T-cell (primary cell): Measurements from ENCODE around the gene CCDC88C. TPM values are rescaled to one million over a fixed set of nuclear protein-coding genes. Genes with fewer than 3 reads are reported as not detected.

ENCODE experiments used
- ATAC-seq, 4 experiments: fragments of 200-7000 bp in 3 of 4; fragments of 150-1000 bp in 1 of 4; cut with Tn5 transposase; replicated peaks in 1 of 4; 1 replicate in 3 of 4; 2 replicates in 1 of 4; pipeline ENCODE4 v1.10.0; 2021; ENCODE audit warnings: moderate library complexity in 3 of 4, mild to moderate bottlenecking in 2 of 4, moderate number of reproducible peaks in 1 of 4
- CTCF ChIA-PET, 2 donors: fragments of 300-600 bp; sonication (Branson Sonifier 250); formaldehyde crosslinking; loops; one replicate each; lab custom pipeline; 2022; ENCODE audit warnings: antibody characterized with exemption in 2 of 2; lab: Charles Lee
- POLR2A ChIA-PET, 2 donors: fragments of 300-600 bp; sonication (Branson Sonifier 250); formaldehyde crosslinking; loops; one replicate each; lab custom pipeline; 2022; ENCODE audit warnings: antibody characterized with exemption in 2 of 2; lab: Charles Lee
- DNase-seq, 35 experiments: peaks; one replicate each; pipeline versions ENCODE4 v3.0.0 to v3.0.0-alpha.2; 2013 to 2023
- H3K27ac ChIP-seq: one replicate; pipeline ENCODE4 v1.5.1; 2013; ENCODE audit warnings: low read length
- H3K27me3 ChIP-seq, 2 experiments: replicated peaks in 1 of 2; 1 replicate in 1 of 2; 2 replicates in 1 of 2; pipeline versions ENCODE4 v1.6.1 to v1.7.0; 2013; ENCODE audit warnings: low read length in 1 of 2, mixed read lengths in 1 of 2; ENCODE audit not compliant: control insufficient read depth in 2 of 2, insufficient read depth in 2 of 2; ENCODE audit errors: extremely low read depth in 1 of 2
- H3K36me3 ChIP-seq, 2 donors: 1 replicate in 1 of 2; 2 replicates in 1 of 2; pipeline versions ENCODE4 v1.6.1 to v1.7.0; 2013; ENCODE audit warnings: low read length in 1 of 2; ENCODE audit not compliant: control insufficient read depth in 2 of 2, insufficient read depth in 1 of 2; ENCODE audit errors: extremely low read depth in 1 of 2
- H3K4me1 ChIP-seq, 2 experiments: 1 replicate in 1 of 2; 2 replicates in 1 of 2; pipeline versions ENCODE4 v1.6.1 to v1.7.0; 2013; ENCODE audit warnings: low read length in 2 of 2, mixed read lengths in 1 of 2; ENCODE audit not compliant: insufficient read depth in 2 of 2, control insufficient read depth in 1 of 2; ENCODE audit errors: extremely low read depth in 1 of 2
- H3K4me3 ChIP-seq, 2 donors: 1 replicate in 1 of 2; 2 replicates in 1 of 2; pipeline versions ENCODE4 v1.5.1 to v1.7.0; 2013; ENCODE audit warnings: mild to moderate bottlenecking in 2 of 2, low read length in 1 of 2, moderate library complexity in 1 of 2; ENCODE audit not compliant: control insufficient read depth in 1 of 2; ENCODE audit errors: extremely low read depth in 1 of 2
- H3K9me3 ChIP-seq: 2 replicates; pipeline ENCODE4 v1.7.0; 2013
- H3K27ac Mint-ChIP-seq, 2 donors: one replicate each; pipeline ENCODE4 v1.8.0; 2020 to 2021; ENCODE audit warnings: mild to moderate bottlenecking in 2 of 2, mixed read lengths in 2 of 2
- H3K27me3 Mint-ChIP-seq, 2 donors: one replicate each; pipeline ENCODE4 v1.8.0; 2021 to 2022; ENCODE audit warnings: mixed read lengths in 2 of 2
- H3K36me3 Mint-ChIP-seq: one replicate; pipeline ENCODE4 v1.8.0; 2021; ENCODE audit warnings: mixed read lengths
- H3K4me1 Mint-ChIP-seq, 3 donors: one replicate each; pipeline ENCODE4 v1.8.0; 2020 to 2022; ENCODE audit warnings: mixed read lengths in 3 of 3, mild to moderate bottlenecking in 1 of 3
- H3K4me3 Mint-ChIP-seq, 3 donors: one replicate each; pipeline ENCODE4 v1.8.0; 2020 to 2022; ENCODE audit warnings: mild to moderate bottlenecking in 3 of 3, mixed read lengths in 3 of 3, moderate library complexity in 3 of 3
- H3K9me3 Mint-ChIP-seq, 3 donors: one replicate each; pipeline ENCODE4 v1.8.0; 2020 to 2022; ENCODE audit warnings: mixed read lengths in 3 of 3
- WGBS: methylation state at CpG from one replicate; pipeline ENCODE4 v1.1.5; 2013; ENCODE audit warnings: missing lambda C conversion rate; ENCODE audit not compliant: insufficient coverage; 5-methylcytosine and 5-hydroxymethylcytosine counted together
- total RNA-seq, 35 experiments: library from RNA in 6 of 35; stranded (reverse) in 6 of 35; fragments of 120-200 nt in 1 of 35; gene quantifications; one replicate each; pipeline versions ENCODE4 v1.2.1 to v1.2.4 and lab custom pipeline; 2013 to 2026

Gene CCDC88C
- total RNA-seq, 5 donors from 2014 or later (not counting 1 experiment from before 2014, with no cell fraction given): 260 to 368 (median 275) TPM

GRCh38 chr14:91377700-91378652 lies 39.6 kb downstream of the CCDC88C start:
- POLR2A ChIA-PET: no interaction called here
- Histone ChIP-seq H3K36me3 (peaks cover 4 to 57% of the 10 kb centered on the region in 2 donors), H3K27me3 (no peaks in the 10 kb centered on the region), H3K27ac (peak overlapping the region; percentile 87), H3K4me1 (peaks cover 47 to 98% of the 10 kb centered on the region in 2 experiments), H3K4me3 (peak overlapping the region in 1 of 2 donors; percentile 11), H3K9me3 (no peaks in the 10 kb centered on the region)
- no peaks in the 10 kb centered on the region for H3K9me3 Mint-ChIP-seq
- WGBS: 27% methylated on average over 7 of the region's 15 CpGs
- no peak for ATAC-seq
- H3K36me3 Mint-ChIP-seq: peaks cover 11% of the 10 kb centered on the region
- no peaks in the 10 kb centered on the region for H3K27me3 Mint-ChIP-seq
- peak in 1 of 35 experiments; percentile 57 for DNase-seq
- peak overlapping the region; percentile 35 to 84 (median 59) for H3K4me3 Mint-ChIP-seq
- peak overlapping the region; percentile 92 to 95 for H3K27ac Mint-ChIP-seq
- H3K4me1 Mint-ChIP-seq: peaks cover 99 to 100% (median 100%) of the 10 kb centered on the region in 3 donors
- CTCF ChIA-PET: interaction anchor here in 1 of 2 donors (1.0 to 1.8 kb wide), 2 partner anchors 21 to 28 kb away, joined by 3 to 5 read pairs; no protein-coding TSS in a partner anchor

DNA sequence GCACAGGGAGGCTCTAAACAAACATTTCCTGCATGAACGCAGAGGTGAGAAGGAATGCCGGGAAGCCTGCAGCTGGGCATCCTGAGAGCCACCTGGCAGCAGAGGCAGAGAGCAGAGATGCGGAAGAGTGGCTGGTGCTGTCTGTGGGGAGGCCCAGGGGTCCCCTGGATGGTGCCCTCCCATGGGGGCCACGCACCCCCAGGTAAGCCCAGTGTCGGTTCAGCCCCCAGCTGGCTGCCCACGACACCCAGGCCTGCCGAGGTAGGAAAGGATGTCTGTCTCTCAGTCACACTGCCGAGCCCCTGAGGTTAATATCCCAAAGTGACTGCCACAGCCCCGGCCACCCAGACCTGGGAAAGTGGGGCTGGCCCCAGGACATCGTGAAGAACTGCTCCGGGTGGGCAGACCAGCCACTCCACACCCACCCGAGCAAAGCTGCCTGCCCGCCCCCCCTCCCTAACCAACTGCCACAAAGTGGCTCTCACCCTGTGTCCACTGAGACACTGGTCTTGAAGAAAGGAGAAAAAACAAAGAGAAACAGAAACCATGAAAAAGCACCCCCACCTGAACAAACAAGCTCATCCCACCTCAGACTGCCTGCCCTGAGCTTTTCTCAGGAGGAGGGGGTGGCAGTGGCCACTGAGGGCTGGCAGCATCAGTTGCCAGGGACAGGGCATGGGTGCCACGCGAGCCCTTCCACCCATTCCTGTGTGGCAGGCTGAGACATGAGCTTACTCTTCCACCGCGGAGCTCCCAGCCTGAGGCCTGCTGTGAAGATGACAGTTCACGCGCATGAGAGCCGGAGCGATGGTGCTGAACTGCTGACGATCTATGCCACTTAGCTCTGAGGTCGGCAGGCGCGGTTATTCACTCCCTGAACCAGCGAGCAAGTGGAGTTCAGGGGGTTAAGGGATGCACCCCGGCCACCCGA lies 40.8 kb downstream of the CCDC88C start:
- no peaks in the 10 kb centered on the region for H3K9me3 Mint-ChIP-seq
- Histone ChIP-seq H3K36me3 (peaks cover 4 to 54% of the 10 kb centered on the region in 2 donors), H3K4me3 (peak overlapping the region in 1 of 2 donors; percentile 9), H3K9me3 (no peaks in the 10 kb centered on the region), H3K4me1 (peaks cover 55 to 98% of the 10 kb centered on the region in 2 experiments), H3K27ac (peak overlapping the region; percentile 87), H3K27me3 (no peaks in the 10 kb centered on the region)
- ATAC-seq (no peak), DNase-seq (peak in 5 of 35 experiments; percentile 33 to 60 (median 42))
- H3K36me3 Mint-ChIP-seq: peaks cover 6% of the 10 kb centered on the region
- ChIA-PET CTCF (interaction anchor here (0.8 to 1.8 kb wide), 4 partner anchors 9 to 53 kb away, joined by 3 to 5 read pairs (median 3); no protein-coding TSS in a partner anchor), POLR2A (interaction anchor here in 1 of 2 donors (0.6 kb wide), 2 partner anchors 21 to 76 kb away, joined by 3 to 6 read pairs; no protein-coding TSS in a partner anchor)
- H3K27ac Mint-ChIP-seq: peak overlapping the region; percentile 92 to 95
- H3K4me1 Mint-ChIP-seq: peaks cover 99 to 100% (median 100%) of the 10 kb centered on the region in 3 donors
- no peaks in the 10 kb centered on the region for H3K27me3 Mint-ChIP-seq
- H3K4me3 Mint-ChIP-seq: peak overlapping the region; percentile 31 to 84 (median 64)
- 63% methylated on average over 21 of the region's 28 CpGs for WGBS

DNA sequence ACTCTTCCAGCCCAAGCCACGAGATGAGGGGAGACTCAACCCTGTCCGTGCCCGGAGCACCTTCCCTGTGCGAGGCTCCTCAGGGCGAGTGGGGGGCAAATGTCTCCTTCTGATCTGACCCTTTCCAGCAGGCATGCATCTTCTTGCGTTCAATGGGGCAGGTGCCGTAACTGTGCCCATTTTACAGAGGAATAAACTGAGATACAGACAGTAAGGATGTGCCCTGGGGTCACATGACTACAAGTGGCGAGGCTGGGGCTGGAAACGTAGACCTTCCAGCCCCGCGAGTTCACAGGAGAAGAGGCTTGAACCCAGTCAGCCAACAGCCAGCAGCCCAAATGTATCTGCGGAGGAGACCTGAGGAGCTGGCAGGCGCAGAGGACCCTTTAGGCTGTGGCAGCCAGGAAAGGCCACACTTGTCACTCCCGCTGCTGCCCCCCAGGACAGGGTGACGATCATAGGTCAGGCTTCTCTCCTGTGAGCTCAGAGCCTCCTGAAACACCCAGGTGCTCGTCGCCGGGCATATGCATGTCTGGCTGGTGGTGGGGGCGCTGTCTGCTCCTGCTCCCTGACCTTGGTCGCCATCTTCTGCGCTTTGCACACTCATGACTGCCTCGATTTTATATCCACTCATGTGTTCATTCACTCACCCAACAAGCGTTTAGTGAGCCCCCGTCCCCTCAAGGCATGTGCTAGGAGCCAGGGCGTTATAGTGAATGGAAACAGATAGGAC lies 41.7 kb downstream of the CCDC88C start:
- H3K27me3 Mint-ChIP-seq: no peaks in the 10 kb centered on the region
- POLR2A ChIA-PET: interaction anchor here in 1 of 2 donors (1.1 kb wide), 2 partner anchors 21 to 40 kb away, joined by 3 read pairs; no protein-coding TSS in a partner anchor
- H3K4me1 Mint-ChIP-seq: peaks cover 97 to 100% (median 99%) of the 10 kb centered on the region in 3 donors
- peak overlapping the region; percentile 91 to 95 for H3K27ac Mint-ChIP-seq
- H3K27me3 ChIP-seq: no peaks in the 10 kb centered on the region
- no peaks in the 10 kb centered on the region for H3K9me3 Mint-ChIP-seq
- peak overlapping the region in 1 of 2 donors; percentile 2 for H3K4me3 ChIP-seq
- CTCF ChIA-PET: interaction anchor here in 1 of 2 donors (1.0 to 1.8 kb wide), 5 partner anchors 9 to 26 kb away, joined by 3 to 9 read pairs (median 5); no protein-coding TSS in a partner anchor
- no peak for DNase-seq
- no peaks in the 10 kb centered on the region for H3K9me3 ChIP-seq
- H3K36me3 ChIP-seq: peaks cover 4 to 48% of the 10 kb centered on the region in 2 donors
- peaks cover 63 to 98% of the 10 kb centered on the region in 2 experiments for H3K4me1 ChIP-seq
- H3K4me3 Mint-ChIP-seq: peak overlapping the region; percentile 41 to 84 (median 72)
- H3K36me3 Mint-ChIP-seq: peaks cover 3% of the 10 kb centered on the region
- H3K27ac ChIP-seq: peak overlapping the region; percentile 87
- WGBS: 87% methylated on average over 20 of the region's 25 CpGs
- ATAC-seq: no peak

- Mint-ChIP-seq H3K36me3 (peaks cover 3% of the 10 kb centered on the region), H3K27ac (peak overlapping the region; percentile 91 to 95), H3K27me3 (no peaks in the 10 kb centered on the region), H3K4me1 (peaks cover 97 to 100% (median 99%) of the 10 kb centered on the region in 3 donors), H3K9me3 (no peaks in the 10 kb centered on the region), H3K4me3 (peak overlapping the region; percentile 70 to 84 (median 72))
- ChIA-PET POLR2A (interaction anchor here (0.7 to 1.1 kb wide), 5 partner anchors 22 to 41 kb away, joined by 3 to 16 read pairs (median 3); no protein-coding TSS in a partner anchor), CTCF (interaction anchor here (0.6 to 1.7 kb wide), 12 partner anchors 8 to 46 kb away, joined by 3 to 9 read pairs (median 4); no protein-coding TSS in a partner anchor)
- H3K9me3 ChIP-seq: no peaks in the 10 kb centered on the region
- no peaks in the 10 kb centered on the region for H3K27me3 ChIP-seq
- WGBS: 28% methylated on average over 8 of the region's 26 CpGs
- DNase-seq (peak in 13 of 35 experiments; percentile 29 to 73 (median 45)), ATAC-seq (peak; percentile 36 to 60 (median 38))
- H3K27ac ChIP-seq: peak overlapping the region; percentile 87
- peaks cover 70 to 100% of the 10 kb centered on the region in 2 experiments for H3K4me1 ChIP-seq
- peaks cover 4 to 51% of the 10 kb centered on the region in 2 donors for H3K36me3 ChIP-seq
- H3K4me3 ChIP-seq: peak overlapping the region; percentile 2 to 19
Measured at GRCh38 chr14:91374879-91375702, 42.5 kb downstream of the CCDC88C start.
